Measurements from ENCODE around the gene RPTOR. TPM values are rescaled to one million over a fixed set of nuclear protein-coding genes. Genes with fewer than 3 reads are reported as not detected.

The RPTOR gene
- polyA plus RNA-seq, 1 of the 3 experiments (the other 2 are of a cell fraction): 14.9 TPM

GRCh38 chr17:80800481-80801391 lies 256.1 kb downstream of the RPTOR start:
- Histone ChIP-seq H3K27ac (ENCODE audit: low read depth in 2 of 2, low read length in 1 of 2) (no peak overlapping the region), H2AFZ (ENCODE audit: low read depth) (no peak overlapping the region), H3K4me1 (ENCODE audit: control insufficient read depth in 1 of 2, insufficient read depth in 2 of 2, low read depth in 1 of 2, low read length in 1 of 2) (peaks cover 0 to 8% of the 10 kb centered on the region in 2 experiments; a peak in 1 of 4 replicates), H3K9ac (no peak overlapping the region), H3K9me2 (no peaks in the 10 kb centered on the region), H4K20me1 (ENCODE audit: insufficient read depth) (no peaks in the 10 kb centered on the region), H3K79me2 (ENCODE audit: insufficient read depth) (no peaks in the 10 kb centered on the region), H3K27me3 (ENCODE audit: insufficient read depth) (no peaks in the 10 kb centered on the region), H3K36me3 (replicated peaks in 1 of 2; ENCODE audit: control insufficient read depth in 1 of 2, insufficient read depth in 2 of 2, low read length in 1 of 2) (no peaks in the 10 kb centered on the region), H3K4me3 (ENCODE audit: low read depth in 2 of 2, low read length in 1 of 2) (no peak overlapping the region), H3F3A (replicated peaks; ENCODE audit: insufficient read depth) (no peaks in the 10 kb centered on the region), H3K4me2 (no peak overlapping the region), H3K9me3 (no peaks in the 10 kb centered on the region)
- WGBS (ENCODE audit: low lambda C conversion rate): 91% methylated on average over 17 of the region's 18 CpGs
- DNase-seq: no peak
- CTCF ChIA-PET: interaction anchor here (0.7 to 1.0 kb wide), 4 partner anchors 12 to 65 kb away, joined by 3 to 5 read pairs (median 3); no protein-coding TSS in a partner anchor
- TF ChIP-seq PBX3 (IDR thresholded peaks at IDR 0.05) (no peak), RXRA (IDR thresholded peaks at IDR 0.05; ENCODE audit: borderline replicate concordance, low read depth) (no peak), EZH2phosphoT487 (IDR thresholded peaks at IDR 0.05; ENCODE audit: borderline replicate concordance, low read depth) (no peak), EP300 (IDR thresholded peaks at IDR 0.05; ENCODE audit: borderline replicate concordance in 1 of 2, low read depth in 1 of 2, low read length in 1 of 2) (no peak), TEAD4 (IDR thresholded peaks at IDR 0.05; ENCODE audit: borderline replicate concordance, insufficient read depth) (no peak), MAX (IDR thresholded peaks at IDR 0.05; ENCODE audit: low read depth) (no peak)
- POLR2A ChIA-PET: no interaction called here

GRCh38 chr17:80802626-80803450 lies 258.2 kb downstream of the RPTOR start:
- Histone ChIP-seq H4K20me1 (ENCODE audit: insufficient read depth) (no peaks in the 10 kb centered on the region), H3K9me2 (no peaks in the 10 kb centered on the region), H2AFZ (ENCODE audit: low read depth) (no peak overlapping the region), H3K9me3 (peaks cover 12% of the 10 kb centered on the region), H3F3A (replicated peaks; ENCODE audit: insufficient read depth) (peaks cover 3% of the 10 kb centered on the region), H3K27me3 (ENCODE audit: insufficient read depth) (no peaks in the 10 kb centered on the region), H3K4me2 (no peak overlapping the region), H3K27ac (ENCODE audit: low read depth in 2 of 2, low read length in 1 of 2) (no peak overlapping the region), H3K79me2 (ENCODE audit: insufficient read depth) (no peaks in the 10 kb centered on the region), H3K4me3 (ENCODE audit: low read depth in 2 of 2, low read length in 1 of 2) (no peak overlapping the region), H3K36me3 (replicated peaks in 1 of 2; ENCODE audit: control insufficient read depth in 1 of 2, insufficient read depth in 2 of 2, low read length in 1 of 2) (peaks cover 0 to 10% of the 10 kb centered on the region in 2 experiments), H3K9ac (no peak overlapping the region), H3K4me1 (ENCODE audit: control insufficient read depth in 1 of 2, insufficient read depth in 2 of 2, low read depth in 1 of 2, low read length in 1 of 2) (no peaks in the 10 kb centered on the region; a peak in 1 of 4 replicates)
- ChIA-PET POLR2A (no interaction called here), CTCF (interaction anchor here (0.6 to 1.4 kb wide), 4 partner anchors 9 to 689 kb away, joined by 3 to 4 read pairs (median 4); no protein-coding TSS in a partner anchor)
- TF ChIP-seq MEF2A (IDR thresholded peaks at IDR 0.05; ENCODE audit: borderline replicate concordance, low read depth) (no peak), SMC3 (IDR thresholded peaks at IDR 0.05; ENCODE audit: low read depth, low read length) (no peak), NRF1 (IDR thresholded peaks at IDR 0.05; ENCODE audit: low read depth, low read length) (no peak), MAX (IDR thresholded peaks at IDR 0.05; ENCODE audit: low read depth) (no peak), YY1 (IDR thresholded peaks at IDR 0.05; ENCODE audit: low read depth) (no peak), POLR2AphosphoS5 (IDR thresholded peaks at IDR 0.05; ENCODE audit: low read depth, low read length) (no peak), CTCF (IDR thresholded peaks at IDR 0.05) (no peak), FOXM1 (IDR thresholded peaks at IDR 0.05; ENCODE audit: low read depth) (no peak), TCF12 (IDR thresholded peaks at IDR 0.05) (no peak), RCOR1 (IDR thresholded peaks at IDR 0.05; ENCODE audit: low read length) (no peak), ZBTB33 (IDR thresholded peaks at IDR 0.05; ENCODE audit: borderline replicate concordance, low read depth) (no peak), FOSL2 (IDR thresholded peaks at IDR 0.05; ENCODE audit: borderline replicate concordance, low read depth) (no peak), EZH2phosphoT487 (IDR thresholded peaks at IDR 0.05; ENCODE audit: borderline replicate concordance, low read depth) (no peak)
- WGBS (ENCODE audit: low lambda C conversion rate): 93% methylated on average over 36 of the region's 37 CpGs
- DNase-seq: no peak
